DOHH2 (cell line): ENCODE results near the gene TBC1D14.

Experiments used
- EZH2phosphoT487 ChIP-seq: fragments of 200-600 bp; sonication (generic); IDR thresholded peaks from 2 replicates; pipeline ENCODE4 v1.6.1; 2017; ENCODE audit warnings: borderline replicate concordance, mild to moderate bottlenecking, antibody characterized with exemption, low read length, moderate library complexity, mixed read lengths
- TF ChIP-seq, protein P1 (sequence below): fragments of 200-600 bp; sonication (generic); IDR thresholded peaks from one replicate; pipeline ENCODE4 v1.5.1; 2014; ENCODE audit warnings: antibody characterized with exemption, mild to moderate bottlenecking, low read depth, low read length; ENCODE audit not compliant: poor library complexity, severe bottlenecking

DNA sequence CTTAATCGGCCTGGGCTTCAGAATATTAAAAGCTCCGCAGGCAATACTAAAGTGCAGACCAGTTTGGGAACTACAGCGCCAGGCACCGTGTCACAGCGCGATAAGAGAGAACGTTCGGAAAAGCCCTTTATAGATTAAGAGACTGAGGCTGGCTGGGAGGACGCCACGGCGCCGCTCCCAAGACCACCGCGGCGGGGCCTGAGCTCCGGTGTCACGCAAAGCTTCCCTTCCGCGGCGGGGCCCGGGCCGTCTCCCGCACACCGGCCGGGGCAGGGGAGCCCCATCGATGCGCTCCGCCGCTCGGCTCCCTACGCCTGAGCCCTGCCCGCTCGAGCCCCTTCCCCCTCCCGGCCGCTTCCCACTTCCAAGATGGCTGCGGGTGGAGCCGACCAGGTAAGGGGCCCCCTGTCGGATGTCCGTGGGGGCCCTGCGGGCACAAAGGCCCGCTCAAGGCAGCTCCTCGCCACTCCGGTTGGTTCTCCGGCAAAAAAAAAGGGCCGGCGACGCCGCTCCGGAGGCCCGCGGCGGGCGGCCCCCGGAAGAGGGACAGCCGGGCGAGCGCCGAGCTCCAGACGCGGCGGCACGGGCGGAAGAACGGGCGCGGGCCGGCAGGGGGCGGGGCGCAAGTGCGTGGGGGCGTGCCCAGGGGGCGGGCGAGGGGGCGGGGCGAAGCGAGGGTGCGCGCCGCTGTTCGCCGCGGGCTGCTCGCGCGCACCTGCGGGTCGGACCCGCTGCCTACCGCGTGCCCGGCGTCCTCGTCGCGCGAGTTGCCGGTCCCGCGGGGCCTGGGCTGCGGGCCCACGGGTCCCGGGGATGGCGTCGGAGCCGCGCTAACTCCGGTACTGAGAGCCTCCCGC lies at the start of gene TBC1D14:
- TF ChIP-seq, protein P1, sequence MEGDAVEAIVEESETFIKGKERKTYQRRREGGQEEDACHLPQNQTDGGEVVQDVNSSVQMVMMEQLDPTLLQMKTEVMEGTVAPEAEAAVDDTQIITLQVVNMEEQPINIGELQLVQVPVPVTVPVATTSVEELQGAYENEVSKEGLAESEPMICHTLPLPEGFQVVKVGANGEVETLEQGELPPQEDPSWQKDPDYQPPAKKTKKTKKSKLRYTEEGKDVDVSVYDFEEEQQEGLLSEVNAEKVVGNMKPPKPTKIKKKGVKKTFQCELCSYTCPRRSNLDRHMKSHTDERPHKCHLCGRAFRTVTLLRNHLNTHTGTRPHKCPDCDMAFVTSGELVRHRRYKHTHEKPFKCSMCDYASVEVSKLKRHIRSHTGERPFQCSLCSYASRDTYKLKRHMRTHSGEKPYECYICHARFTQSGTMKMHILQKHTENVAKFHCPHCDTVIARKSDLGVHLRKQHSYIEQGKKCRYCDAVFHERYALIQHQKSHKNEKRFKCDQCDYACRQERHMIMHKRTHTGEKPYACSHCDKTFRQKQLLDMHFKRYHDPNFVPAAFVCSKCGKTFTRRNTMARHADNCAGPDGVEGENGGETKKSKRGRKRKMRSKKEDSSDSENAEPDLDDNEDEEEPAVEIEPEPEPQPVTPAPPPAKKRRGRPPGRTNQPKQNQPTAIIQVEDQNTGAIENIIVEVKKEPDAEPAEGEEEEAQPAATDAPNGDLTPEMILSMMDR = no peak
- TF ChIP-seq EZH2phosphoT487 = no peak
